OCI-M1 (cell line): Measurements from ENCODE around the gene QRFPR.
"Not testable (repeated sequence)": the region's sequence is repeated elsewhere in the genome, so short reads cannot be mapped to it uniquely, and the experiment has no call there.

Source experiments
- DNase-seq: peaks from one replicate; lab custom pipeline; 2025; lab: John Stamatoyannopoulos, UW

The QRFPR gene

GRCh38 chr4:121339824-121340223 lies 41.0 kb downstream of the QRFPR start:
- DNase-seq = no peak

GRCh38 chr4:121339307-121339706 lies 41.5 kb downstream of the QRFPR start:
- no peak for DNase-seq

- no peak for DNase-seq
These were observed 42.3 kb downstream of the QRFPR start for GRCh38 chr4:121338518-121338917.

GRCh38 chr4:121336706-121337105 lies 44.1 kb downstream of the QRFPR start:
- DNase-seq = no peak

- DNase-seq = no peak
These were observed 50.6 kb downstream of the QRFPR start for GRCh38 chr4:121330180-121330665.

GRCh38 chr4:121326597-121326996 lies 54.2 kb downstream of the QRFPR start:
- DNase-seq = no peak

- DNase-seq = no peak
These were observed 56.5 kb downstream of the QRFPR start for GRCh38 chr4:121324331-121324730.

- no peak for DNase-seq
These were observed 59.4 kb downstream of the QRFPR start for GRCh38 chr4:121321466-121321865.

- no peak for DNase-seq
These were observed 64.7 kb downstream of the QRFPR start for GRCh38 chr4:121316091-121316490.

GRCh38 chr4:121313430-121313829 lies 67.4 kb downstream of the QRFPR start:
- DNase-seq = not testable (repeated sequence)

GRCh38 chr4:121308828-121309227 lies 72.0 kb downstream of the QRFPR start:
- no peak for DNase-seq

GRCh38 chr4:121308328-121308663 lies 72.5 kb downstream of the QRFPR start:
- DNase-seq = peak; percentile 27

GRCh38 chr4:121307445-121308327 lies 73.1 kb downstream of the QRFPR start:
- peak; percentile 74 for DNase-seq

- DNase-seq = peak; percentile 6
These were observed 73.9 kb downstream of the QRFPR start for GRCh38 chr4:121306931-121307330.

- DNase-seq = no peak
These were observed 75.9 kb downstream of the QRFPR start for GRCh38 chr4:121304893-121305292.

GRCh38 chr4:121299367-121299766 lies 81.5 kb downstream of the QRFPR start:
- no peak for DNase-seq

GRCh38 chr4:121283319-121283718 lies 97.5 kb downstream of the QRFPR start:
- no peak for DNase-seq

- no peak for DNase-seq
These were observed 100.4 kb downstream of the QRFPR start for GRCh38 chr4:121280425-121280824.

- DNase-seq = no peak
These were observed 101.9 kb downstream of the QRFPR start for GRCh38 chr4:121278811-121279368.
